Uterus (tissue), 2 donors: ENCODE measurements around the gene ACSF2.
"Not testable (repeated sequence)": the region's sequence is repeated elsewhere in the genome, so short reads cannot be mapped to it uniquely, and the experiment has no call there.

Experiments
- POLR2A ChIP-seq, 2 donors: fragments of 450-650 bp; IDR thresholded peaks; one replicate each; pipeline ENCODE4 v1.6.1; 2016; ENCODE audit warnings: antibody characterized with exemption in 2 of 2, mild to moderate bottlenecking in 1 of 2, moderate library complexity in 1 of 2
- TF ChIP-seq, protein P1 (sequence below), 4 experiments: fragments of 200-600 bp in 2 of 4; fragments of 450-650 bp in 2 of 4; sonication (generic) in 2 of 4; IDR thresholded peaks; one replicate each; pipeline ENCODE4 v1.5.1; 2016 to 2019; ENCODE audit warnings: antibody characterized with exemption in 4 of 4, mild to moderate bottlenecking in 2 of 4, moderate library complexity in 1 of 4

DNA sequence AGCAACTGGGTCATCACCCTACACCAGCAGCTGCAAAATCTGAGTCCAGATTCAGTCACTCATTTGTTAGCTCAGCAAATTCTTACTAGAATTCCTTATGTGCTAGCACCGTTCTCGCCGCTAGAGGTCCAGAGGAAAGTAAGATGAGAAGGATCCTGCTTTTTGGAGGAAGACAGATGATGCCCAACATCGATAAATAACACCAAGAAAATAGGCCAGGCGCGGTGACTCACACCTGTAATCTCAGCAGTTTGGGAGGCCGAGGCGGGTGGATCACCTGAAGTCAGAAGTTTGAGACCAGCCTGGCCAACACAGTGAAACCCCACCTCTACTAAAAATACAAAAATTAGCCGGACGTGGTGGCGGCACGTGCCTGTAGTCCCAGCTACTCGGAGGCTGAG, 46.7 kb downstream of the ACSF2 start:
- TF ChIP-seq POLR2A (IDR thresholded peaks at IDR 0.05), result not testable (repeated sequence)
- TF ChIP-seq, protein P1, sequence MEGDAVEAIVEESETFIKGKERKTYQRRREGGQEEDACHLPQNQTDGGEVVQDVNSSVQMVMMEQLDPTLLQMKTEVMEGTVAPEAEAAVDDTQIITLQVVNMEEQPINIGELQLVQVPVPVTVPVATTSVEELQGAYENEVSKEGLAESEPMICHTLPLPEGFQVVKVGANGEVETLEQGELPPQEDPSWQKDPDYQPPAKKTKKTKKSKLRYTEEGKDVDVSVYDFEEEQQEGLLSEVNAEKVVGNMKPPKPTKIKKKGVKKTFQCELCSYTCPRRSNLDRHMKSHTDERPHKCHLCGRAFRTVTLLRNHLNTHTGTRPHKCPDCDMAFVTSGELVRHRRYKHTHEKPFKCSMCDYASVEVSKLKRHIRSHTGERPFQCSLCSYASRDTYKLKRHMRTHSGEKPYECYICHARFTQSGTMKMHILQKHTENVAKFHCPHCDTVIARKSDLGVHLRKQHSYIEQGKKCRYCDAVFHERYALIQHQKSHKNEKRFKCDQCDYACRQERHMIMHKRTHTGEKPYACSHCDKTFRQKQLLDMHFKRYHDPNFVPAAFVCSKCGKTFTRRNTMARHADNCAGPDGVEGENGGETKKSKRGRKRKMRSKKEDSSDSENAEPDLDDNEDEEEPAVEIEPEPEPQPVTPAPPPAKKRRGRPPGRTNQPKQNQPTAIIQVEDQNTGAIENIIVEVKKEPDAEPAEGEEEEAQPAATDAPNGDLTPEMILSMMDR (IDR thresholded peaks at IDR 0.05), result not testable (repeated sequence)
